ENCODE measurements around the gene SYNGR1. TPM values are rescaled to one million over a fixed set of nuclear protein-coding genes. Genes with fewer than 3 reads are reported as not detected.
A peak's percentile ranks its signal among the peaks of the same experiment; 100 is the strongest.

SYNGR1 gene
- total and polyA plus RNA-seq, 2 experiments from 2014 or later, result 61.8 to 81.9 TPM

GRCh38 chr22:39363751-39364515 lies 14.1 kb downstream of the SYNGR1 start:
- Histone ChIP-seq H3K27me3 (no peaks in the 10 kb centered on the region), H3K9me3 (ENCODE audit: low read depth) (no peaks in the 10 kb centered on the region), H3K36me3 (no peaks in the 10 kb centered on the region), H3K4me1 (ENCODE audit: low read depth) (peaks cover 9% of the 10 kb centered on the region), H3K27ac (no peak overlapping the region), H3K4me3 (no peak overlapping the region)
- DNase-seq (ENCODE audit: low read depth in 1 of 2, low spot score in 1 of 2), result peak in 1 of 2 donors; percentile 16
- TF ChIP-seq, protein P1, sequence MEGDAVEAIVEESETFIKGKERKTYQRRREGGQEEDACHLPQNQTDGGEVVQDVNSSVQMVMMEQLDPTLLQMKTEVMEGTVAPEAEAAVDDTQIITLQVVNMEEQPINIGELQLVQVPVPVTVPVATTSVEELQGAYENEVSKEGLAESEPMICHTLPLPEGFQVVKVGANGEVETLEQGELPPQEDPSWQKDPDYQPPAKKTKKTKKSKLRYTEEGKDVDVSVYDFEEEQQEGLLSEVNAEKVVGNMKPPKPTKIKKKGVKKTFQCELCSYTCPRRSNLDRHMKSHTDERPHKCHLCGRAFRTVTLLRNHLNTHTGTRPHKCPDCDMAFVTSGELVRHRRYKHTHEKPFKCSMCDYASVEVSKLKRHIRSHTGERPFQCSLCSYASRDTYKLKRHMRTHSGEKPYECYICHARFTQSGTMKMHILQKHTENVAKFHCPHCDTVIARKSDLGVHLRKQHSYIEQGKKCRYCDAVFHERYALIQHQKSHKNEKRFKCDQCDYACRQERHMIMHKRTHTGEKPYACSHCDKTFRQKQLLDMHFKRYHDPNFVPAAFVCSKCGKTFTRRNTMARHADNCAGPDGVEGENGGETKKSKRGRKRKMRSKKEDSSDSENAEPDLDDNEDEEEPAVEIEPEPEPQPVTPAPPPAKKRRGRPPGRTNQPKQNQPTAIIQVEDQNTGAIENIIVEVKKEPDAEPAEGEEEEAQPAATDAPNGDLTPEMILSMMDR (IDR thresholded peaks at IDR 0.05; ENCODE audit: low read depth, low read length), result no peak

DNA sequence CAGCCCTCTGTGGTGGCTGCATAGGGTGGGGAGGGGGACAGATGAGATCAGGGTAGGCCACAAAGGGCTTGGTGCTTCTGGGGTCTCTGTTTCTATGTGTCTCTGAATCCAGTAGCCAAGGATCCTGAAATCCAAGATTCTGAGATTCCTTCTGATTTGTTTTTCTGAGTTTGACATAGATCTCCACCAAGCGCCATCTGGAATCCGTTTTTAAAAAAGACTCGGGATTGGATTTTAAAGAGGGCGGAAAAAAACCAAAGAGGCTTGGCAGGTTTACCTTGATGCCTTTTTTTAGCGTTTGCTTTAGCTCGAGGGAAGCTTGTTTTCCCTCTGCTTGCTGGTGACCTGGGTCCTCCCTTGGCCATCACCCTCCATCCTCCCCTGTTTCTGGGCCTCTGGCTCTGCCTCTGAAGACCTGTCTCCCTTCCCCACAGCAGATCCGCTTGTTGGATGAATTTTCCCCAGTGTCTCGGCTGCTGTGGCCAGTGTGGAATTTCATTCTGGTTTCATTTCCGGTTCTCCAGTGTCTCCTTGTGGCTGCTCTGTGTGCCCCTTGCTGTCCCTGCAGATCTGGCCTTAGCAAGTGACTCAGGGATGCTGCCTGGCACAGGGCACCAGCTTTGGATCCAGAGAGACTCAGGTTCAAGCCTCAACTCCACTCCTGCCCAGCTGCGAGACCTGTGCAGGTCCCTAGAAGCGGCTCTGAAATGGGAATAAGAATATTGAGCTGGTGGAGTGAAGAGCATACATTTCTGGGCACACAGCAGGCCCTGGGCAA lies 15.1 kb downstream of the SYNGR1 start:
- Histone ChIP-seq H3K27ac (no peak overlapping the region), H3K9me3 (ENCODE audit: low read depth) (no peaks in the 10 kb centered on the region), H3K4me3 (no peak overlapping the region), H3K36me3 (no peaks in the 10 kb centered on the region), H3K27me3 (no peaks in the 10 kb centered on the region), H3K4me1 (ENCODE audit: low read depth) (peaks cover 9% of the 10 kb centered on the region)
- DNase-seq (ENCODE audit: low read depth in 1 of 2, low spot score in 1 of 2), result no peak
- TF ChIP-seq, protein P1 (IDR thresholded peaks at IDR 0.05; ENCODE audit: low read depth, low read length), result no peak

DNA sequence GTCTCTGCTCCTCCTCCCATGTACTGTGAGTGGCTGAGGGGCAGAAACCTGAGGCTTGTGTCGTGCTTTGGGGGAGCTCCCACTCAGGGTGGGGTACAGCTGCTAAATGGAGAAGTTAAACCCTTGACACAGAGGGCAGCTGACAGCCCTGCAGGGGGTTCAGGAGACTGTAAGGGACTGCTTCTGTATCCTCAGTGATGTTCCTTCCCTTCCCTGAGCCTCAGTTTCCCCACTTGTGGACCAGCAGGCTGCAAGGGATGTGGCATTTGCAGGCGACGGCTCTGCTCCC lies 15.6 kb downstream of the SYNGR1 start:
- TF ChIP-seq, protein P1 (IDR thresholded peaks at IDR 0.05; ENCODE audit: low read depth, low read length), result no peak
- H3K9me3 ChIP-seq (ENCODE audit: low read depth), result no peaks in the 10 kb centered on the region
- H3K4me1 ChIP-seq (ENCODE audit: low read depth), result peaks cover 9% of the 10 kb centered on the region
- no peak for DNase-seq (ENCODE audit: low read depth in 1 of 2, low spot score in 1 of 2)
- H3K4me3 ChIP-seq, result no peak overlapping the region
- no peak overlapping the region for H3K27ac ChIP-seq
- H3K27me3 ChIP-seq, result no peaks in the 10 kb centered on the region
- no peaks in the 10 kb centered on the region for H3K36me3 ChIP-seq

- no peak for DNase-seq (ENCODE audit: low read depth in 1 of 2, low spot score in 1 of 2)
- no peak overlapping the region for H3K4me3 ChIP-seq
- peaks cover 8% of the 10 kb centered on the region for H3K4me1 ChIP-seq (ENCODE audit: low read depth)
- no peaks in the 10 kb centered on the region for H3K36me3 ChIP-seq
- H3K9me3 ChIP-seq (ENCODE audit: low read depth), result no peaks in the 10 kb centered on the region
- H3K27ac ChIP-seq, result no peak overlapping the region
- H3K27me3 ChIP-seq, result no peaks in the 10 kb centered on the region
- TF ChIP-seq, protein P1 (IDR thresholded peaks at IDR 0.05; ENCODE audit: low read depth, low read length), result no peak
Observed at GRCh38 chr22:39367035-39367434, 17.2 kb downstream of the SYNGR1 start.

GRCh38 chr22:39368461-39368911 lies 18.7 kb downstream of the SYNGR1 start:
- Histone ChIP-seq H3K4me3 (no peak overlapping the region), H3K9me3 (ENCODE audit: low read depth) (no peaks in the 10 kb centered on the region), H3K36me3 (no peaks in the 10 kb centered on the region), H3K27me3 (no peaks in the 10 kb centered on the region), H3K4me1 (ENCODE audit: low read depth) (peaks cover 3% of the 10 kb centered on the region), H3K27ac (no peak overlapping the region)
- DNase-seq (ENCODE audit: low read depth in 1 of 2, low spot score in 1 of 2), result no peak
- TF ChIP-seq, protein P1 (IDR thresholded peaks at IDR 0.05; ENCODE audit: low read depth, low read length), result no peak

All from cardiac muscle cell (in vitro differentiated cells and primary cell).